PC-3 (cell line): ENCODE measurements around the gene RFXAP. TPM values are rescaled to one million over a fixed set of nuclear protein-coding genes. Genes with fewer than 3 reads are reported as not detected.

ENCODE experiments used
- ATAC-seq: fragments of 200-7000 bp; cut with Tn5 transposase; 2 replicates; pipeline ENCODE4 v1.9.1; 2020; ENCODE audit warnings: mild to moderate bottlenecking, moderate library complexity
- BruUV-seq: library from RNA; stranded (reverse); fragments of 400-500 nt; replicated peaks from 2 replicates; lab custom pipeline; 2021; lab: Mats Ljungman, UMichigan
- CTCF ChIA-PET: fragments of 300-600 bp; sonication (Branson Sonifier 250); formaldehyde crosslinking; loops from one replicate; lab custom pipeline; 2022; ENCODE audit warnings: antibody characterized with exemption; lab: Charles Lee
- POLR2A ChIA-PET: fragments of 300-600 bp; sonication (Branson Sonifier 250); formaldehyde crosslinking; loops from one replicate; lab custom pipeline; 2022; ENCODE audit warnings: antibody characterized with exemption; ENCODE audit not compliant: unreplicated experiment; lab: Charles Lee
- DNase-seq: peaks from one replicate; pipeline ENCODE4 v3.0.0-alpha.2; 2015
- H2AFZ ChIP-seq: fragments of 300-600 bp; sonication (generic); 2 replicates; pipeline ENCODE4 v1.6.0; 2016; ENCODE audit warnings: antibody characterized with exemption, low read length
- H3F3A ChIP-seq: fragments of 300-600 bp; sonication (generic); one replicate; pipeline ENCODE4 v1.6.0; 2017; ENCODE audit warnings: antibody characterized with exemption, low read length, control low read depth, mild to moderate bottlenecking; ENCODE audit not compliant: unreplicated experiment
- H3K27ac ChIP-seq: fragments of 300-600 bp; sonication (generic); 2 replicates; pipeline ENCODE4 v1.5.1; 2016; ENCODE audit warnings: mild to moderate bottlenecking, low read length
- H3K27me3 ChIP-seq: fragments of 300-600 bp; sonication (generic); 2 replicates; pipeline ENCODE4 v1.6.1; 2016; ENCODE audit warnings: low read length, mixed read lengths
- H3K36me3 ChIP-seq: fragments of 300-600 bp; sonication (generic); 2 replicates; pipeline ENCODE4 v1.6.1; 2016; ENCODE audit warnings: low read depth, mixed run types, low read length, mixed read lengths
- H3K4me1 ChIP-seq: fragments of 300-600 bp; sonication (generic); 2 replicates; pipeline ENCODE4 v1.5.1; 2016; ENCODE audit warnings: low read length; ENCODE audit not compliant: insufficient read depth
- H3K4me2 ChIP-seq: fragments of 300-600 bp; sonication (generic); 2 replicates; pipeline ENCODE4 v1.6.0; 2016; ENCODE audit warnings: low read length
- H3K4me3 ChIP-seq: fragments of 300-600 bp; sonication (generic); 2 replicates; pipeline ENCODE4 v1.5.1; 2016; ENCODE audit warnings: mild to moderate bottlenecking, low read length, mixed read lengths
- H3K79me2 ChIP-seq: fragments of 300-600 bp; sonication (generic); 2 replicates; pipeline ENCODE4 v1.6.1; 2017; ENCODE audit warnings: low read length, mixed read lengths
- H3K9ac ChIP-seq: fragments of 300-600 bp; sonication (generic); 2 replicates; pipeline ENCODE4 v1.6.0; 2016; ENCODE audit warnings: mild to moderate bottlenecking, low read length
- H3K9me2 ChIP-seq: fragments of 300-600 bp; sonication (generic); replicated peaks from 2 replicates; pipeline ENCODE4 v1.6.1; 2016; ENCODE audit warnings: mixed run types, low read length, mixed read lengths
- H3K9me3 ChIP-seq: fragments of 300-600 bp; sonication (generic); 2 replicates; pipeline ENCODE4 v1.6.1; 2016; ENCODE audit warnings: low read length, mixed read lengths
- H4K20me1 ChIP-seq: fragments of 300-600 bp; sonication (generic); 2 replicates; pipeline ENCODE4 v1.6.1; 2016; ENCODE audit warnings: low read length, mixed read lengths
- EZH2 ChIP-seq: fragments of 300-600 bp; sonication (generic); IDR thresholded peaks from one replicate; pipeline ENCODE4 v1.6.1; 2017; ENCODE audit warnings: antibody characterized with exemption, mild to moderate bottlenecking, low read length; ENCODE audit not compliant: unreplicated experiment
- EZH2phosphoT487 ChIP-seq: fragments of 300-600 bp; sonication (generic); IDR thresholded peaks from 2 replicates; pipeline ENCODE4 v1.6.1; 2018; ENCODE audit warnings: mild to moderate bottlenecking, antibody characterized with exemption, low read length, borderline replicate concordance
- intact Hi-C: fragments of 100-400 bp; cut with micrococcal nuclease; formaldehyde crosslinking; loops from 2 replicates; pipeline ENCODE4 v1.9.0; 2023
- total RNA-seq: library from RNA; depleted of rRNA; stranded (reverse); fragments of >200 nt; gene quantifications from 2 replicates; pipeline ENCODE4 v1.2.3, GENCODE V29; 2014
- TF ChIP-seq, protein P1 (sequence below): fragments of 300-600 bp; sonication (generic); conservative IDR thresholded peaks from 2 replicates; pipeline ENCODE4 v1.5.1; 2017; ENCODE audit warnings: antibody characterized with exemption, low read depth, mild to moderate bottlenecking, low read length

The RFXAP gene
- total RNA-seq, 1 experiment from 2014 or later: 1.2 TPM

DNA sequence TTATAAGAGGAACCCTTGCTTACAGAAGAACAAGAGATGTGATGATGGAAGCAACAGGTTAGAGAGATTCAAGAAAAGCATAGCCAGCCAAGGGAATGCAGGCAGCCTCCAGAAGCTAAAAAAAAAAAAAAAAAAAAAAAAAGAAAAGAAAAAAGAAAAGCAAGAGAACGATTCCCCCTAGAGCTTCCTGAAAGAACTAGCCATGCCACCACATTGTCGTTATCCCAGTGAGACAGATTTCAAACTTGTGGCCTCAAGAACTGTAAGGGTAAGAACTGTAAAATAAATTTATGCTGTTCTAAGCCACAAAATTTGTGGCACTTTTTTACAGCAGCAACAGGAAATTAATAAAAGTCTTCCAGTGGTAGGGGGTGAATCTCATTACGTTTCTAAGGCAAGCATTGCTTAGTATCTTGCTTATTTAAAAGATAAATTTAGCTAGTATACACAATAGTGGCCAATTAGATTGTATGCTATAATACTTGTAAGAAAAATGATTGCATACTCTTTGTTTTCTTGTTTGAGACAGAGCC is 21.8 kb downstream of the RFXAP start:
- ChIA-PET CTCF (interaction anchor here (0.6 to 1.0 kb wide), 2 partner anchors 105 to 445 kb away, joined by 5 to 9 read pairs; no protein-coding TSS in a partner anchor), POLR2A (no interaction called here)
- H3K9me3 ChIP-seq: no peaks in the 10 kb centered on the region
- H2AFZ ChIP-seq: no peak overlapping the region
- intact Hi-C loops: loop anchor here (1.0 to 2.0 kb wide), 2 partner anchors 420 to 558 kb away; no protein-coding TSS in a partner anchor
- H3K36me3 ChIP-seq: no peaks in the 10 kb centered on the region
- H3K79me2 ChIP-seq: no peaks in the 10 kb centered on the region
- H3K4me1 ChIP-seq: no peaks in the 10 kb centered on the region
- H3K27ac ChIP-seq: no peak overlapping the region
- no peak for DNase-seq
- no peaks in the 10 kb centered on the region for H4K20me1 ChIP-seq
- TF ChIP-seq, protein P1, sequence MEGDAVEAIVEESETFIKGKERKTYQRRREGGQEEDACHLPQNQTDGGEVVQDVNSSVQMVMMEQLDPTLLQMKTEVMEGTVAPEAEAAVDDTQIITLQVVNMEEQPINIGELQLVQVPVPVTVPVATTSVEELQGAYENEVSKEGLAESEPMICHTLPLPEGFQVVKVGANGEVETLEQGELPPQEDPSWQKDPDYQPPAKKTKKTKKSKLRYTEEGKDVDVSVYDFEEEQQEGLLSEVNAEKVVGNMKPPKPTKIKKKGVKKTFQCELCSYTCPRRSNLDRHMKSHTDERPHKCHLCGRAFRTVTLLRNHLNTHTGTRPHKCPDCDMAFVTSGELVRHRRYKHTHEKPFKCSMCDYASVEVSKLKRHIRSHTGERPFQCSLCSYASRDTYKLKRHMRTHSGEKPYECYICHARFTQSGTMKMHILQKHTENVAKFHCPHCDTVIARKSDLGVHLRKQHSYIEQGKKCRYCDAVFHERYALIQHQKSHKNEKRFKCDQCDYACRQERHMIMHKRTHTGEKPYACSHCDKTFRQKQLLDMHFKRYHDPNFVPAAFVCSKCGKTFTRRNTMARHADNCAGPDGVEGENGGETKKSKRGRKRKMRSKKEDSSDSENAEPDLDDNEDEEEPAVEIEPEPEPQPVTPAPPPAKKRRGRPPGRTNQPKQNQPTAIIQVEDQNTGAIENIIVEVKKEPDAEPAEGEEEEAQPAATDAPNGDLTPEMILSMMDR: no peak
- TF ChIP-seq EZH2 (no peak), EZH2phosphoT487 (no peak)
- no peak overlapping the region for H3K4me2 ChIP-seq
- H3K9me2 ChIP-seq: no peaks in the 10 kb centered on the region
- no peak overlapping the region for H3K4me3 ChIP-seq
- no TSS peak for BruUV-seq
- H3K27me3 ChIP-seq: no peaks in the 10 kb centered on the region
- no peak overlapping the region for H3K9ac ChIP-seq
- H3F3A ChIP-seq: no peaks in the 10 kb centered on the region
- ATAC-seq: no peak

DNA sequence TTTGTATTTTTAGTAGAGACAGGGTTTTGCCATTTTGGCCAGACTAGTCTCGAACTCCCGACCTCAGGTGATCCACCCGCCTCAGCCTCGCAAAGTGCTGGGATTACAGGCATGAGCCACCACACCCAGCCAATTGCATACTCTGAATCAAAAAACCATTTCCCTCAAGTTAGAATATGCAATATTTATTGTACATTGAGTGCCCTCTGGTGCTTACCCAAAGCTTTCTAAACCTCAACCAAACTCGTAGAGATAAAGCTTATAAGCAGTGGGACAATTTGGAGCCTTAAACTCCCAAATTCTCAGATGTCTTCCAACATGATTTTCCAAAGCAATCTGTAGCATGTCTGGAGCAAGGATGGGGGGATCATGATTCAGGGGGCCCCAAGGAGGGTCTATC is 22.4 kb downstream of the RFXAP start:
- peak; percentile 29; the same call in 1 of the 2 replicates for ATAC-seq
- Histone ChIP-seq H3K9me2 (no peaks in the 10 kb centered on the region), H3K4me3 (no peak overlapping the region), H4K20me1 (no peaks in the 10 kb centered on the region), H3K79me2 (no peaks in the 10 kb centered on the region), H3K9ac (no peak overlapping the region), H3K27me3 (no peaks in the 10 kb centered on the region), H3K9me3 (no peaks in the 10 kb centered on the region), H2AFZ (no peak overlapping the region), H3K36me3 (no peaks in the 10 kb centered on the region), H3F3A (no peaks in the 10 kb centered on the region), H3K4me1 (no peaks in the 10 kb centered on the region), H3K4me2 (no peak overlapping the region), H3K27ac (no peak overlapping the region)
- DNase-seq: peak; percentile 36
- no peak for TF ChIP-seq EZH2phosphoT487
- TF ChIP-seq, protein P1: peak; percentile 29; the same call in 1 of the 2 replicates
- CTCF ChIA-PET: interaction anchor here (1.0 kb wide), 1 partner anchor 105 kb away, joined by 5 read pairs; no protein-coding TSS in a partner anchor
- intact Hi-C loops: loop anchor here (1.0 to 2.0 kb wide), 2 partner anchors 421 to 559 kb away; no protein-coding TSS in a partner anchor
- POLR2A ChIA-PET: no interaction called here
- BruUV-seq: no TSS peak

DNA sequence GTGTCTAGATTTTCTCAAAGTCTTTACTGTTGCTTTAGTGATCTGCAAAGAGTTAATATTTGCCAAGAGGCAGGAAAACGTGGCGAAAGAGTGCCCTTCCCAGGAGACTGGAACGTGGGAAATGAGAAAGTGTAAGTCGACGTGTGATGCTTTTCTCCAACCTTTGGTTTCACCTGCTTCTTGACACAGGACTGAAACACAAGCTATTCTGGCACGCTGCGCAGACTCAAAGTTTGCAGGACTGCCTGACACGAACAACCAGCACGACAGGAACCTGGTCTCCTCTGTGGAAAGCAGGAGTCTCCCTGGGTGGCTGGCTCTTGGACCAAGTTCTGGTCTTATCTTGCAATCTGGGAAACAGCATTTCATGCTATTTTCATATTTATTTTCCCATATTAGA is 28.6 kb downstream of the RFXAP start:
- no peaks in the 10 kb centered on the region for H3F3A ChIP-seq
- TF ChIP-seq EZH2phosphoT487: no peak
- TF ChIP-seq EZH2: no peak
- TF ChIP-seq, protein P1: no peak
- CTCF ChIA-PET: no interaction called here
- H3K79me2 ChIP-seq: no peaks in the 10 kb centered on the region
- no peak overlapping the region for H3K4me2 ChIP-seq
- no peak overlapping the region for H3K27ac ChIP-seq
- no peak for DNase-seq
- POLR2A ChIA-PET: no interaction called here
- H3K27me3 ChIP-seq: no peaks in the 10 kb centered on the region
- H3K4me1 ChIP-seq: no peaks in the 10 kb centered on the region
- H3K9ac ChIP-seq: no peak overlapping the region
- BruUV-seq: no TSS peak
- no peak overlapping the region for H3K4me3 ChIP-seq
- no peak for ATAC-seq
- no peaks in the 10 kb centered on the region for H4K20me1 ChIP-seq
- H3K36me3 ChIP-seq: no peaks in the 10 kb centered on the region
- intact Hi-C loops: no loop called here
- H2AFZ ChIP-seq: no peak overlapping the region
- no peaks in the 10 kb centered on the region for H3K9me3 ChIP-seq
- no peaks in the 10 kb centered on the region for H3K9me2 ChIP-seq
